Ureter (tissue), 1 donor: ENCODE measurements around the gene BCL2L15. TPM values are rescaled to one million over a fixed set of nuclear protein-coding genes. Genes with fewer than 3 reads are reported as not detected.

Experiments
- total RNA-seq: library from RNA; stranded (reverse); gene quantifications from one replicate; pipeline ENCODE4 v1.2.4, GENCODE V29; 2023
- donor health status: DM: yes; HTN: yes; CAD: no.

BCL2L15 gene
- total RNA-seq, 1 donor from 2014 or later = 8.0 TPM

Other genes with a start within 250 kb of the BCL2L15 start
- gene PHTF1, start 128.1 kb downstream of the BCL2L15 start, total RNA-seq = 11.0 TPM
- 25.8 TPM for gene RSBN1, start 75.1 kb downstream of the BCL2L15 start, total RNA-seq
- gene PTPN22, start 15.9 kb downstream of the BCL2L15 start, total RNA-seq = 5.2 TPM
- 31.6 TPM for gene AP4B1, start 17.2 kb upstream of the BCL2L15 start, total RNA-seq
- gene DCLRE1B, start 17.7 kb upstream of the BCL2L15 start, total RNA-seq = 5.3 TPM
- gene HIPK1, start 41.7 kb upstream of the BCL2L15 start, total RNA-seq = 73.2 TPM
- gene OLFML3, start 91.9 kb upstream of the BCL2L15 start, total RNA-seq = 43.5 TPM